IMR-90 (cell line): ENCODE results near the gene MLIP. TPM values are rescaled to one million over a fixed set of nuclear protein-coding genes. Genes with fewer than 3 reads are reported as not detected.

Experiments
- ATAC-seq: fragments of 200-7000 bp; cut with Tn5 transposase; 2 replicates; pipeline ENCODE4 v1.9.1; 2020; ENCODE audit warnings: low read depth, mild to moderate bottlenecking, moderate library complexity
- BruUV-seq: library from RNA; stranded (reverse); fragments of 400-500 nt; replicated peaks from 2 replicates; lab custom pipeline; 2021; lab: Mats Ljungman, UMichigan
- CTCF ChIA-PET: fragments of 300-600 bp; formaldehyde crosslinking; extraction: SDS; loops from one replicate; lab custom pipeline; 2021; ENCODE audit warnings: antibody characterized with exemption; lab: Yijun Ruan, JAX
- POLR2A ChIA-PET: fragments of 300-600 bp; sonication (Branson Sonifier 250); formaldehyde crosslinking; loops from one replicate; lab custom pipeline; 2022; ENCODE audit warnings: antibody characterized with exemption; ENCODE audit not compliant: unreplicated experiment; lab: Charles Lee
- DNase-seq: peaks from one replicate; pipeline ENCODE4 v3.0.0; 2013
- H2AFZ ChIP-seq: replicated peaks from 2 replicates; pipeline ENCODE3; 2013; ENCODE audit warnings: low read length, mild to moderate bottlenecking; ENCODE audit not compliant: poor library complexity
- H2AK5ac ChIP-seq: 2 replicates; pipeline ENCODE4 v1.6.1; 2013; ENCODE audit warnings: low read depth, low read length, inconsistent platforms
- H2AK9ac ChIP-seq: replicated peaks from 2 replicates; pipeline ENCODE3; 2013; ENCODE audit warnings: mild to moderate bottlenecking, low read depth, low read length, moderate library complexity; ENCODE audit not compliant: poor library complexity
- H2BK120ac ChIP-seq: 2 replicates; pipeline ENCODE4 v1.6.1; 2013; ENCODE audit warnings: low read depth, low read length, inconsistent platforms
- H2BK15ac ChIP-seq: 3 replicates; pipeline ENCODE4 v1.6.1; 2013; ENCODE audit warnings: low read depth, low read length, inconsistent platforms
- H2BK20ac ChIP-seq: 2 replicates; pipeline ENCODE4 v1.6.1; 2013; ENCODE audit warnings: low read depth, mild to moderate bottlenecking, inconsistent platforms, low read length, moderate library complexity
- H2BK5ac ChIP-seq: 2 replicates; pipeline ENCODE4 v1.6.1; 2013; ENCODE audit warnings: mild to moderate bottlenecking, low read depth, low read length, inconsistent platforms; ENCODE audit not compliant: poor library complexity, severe bottlenecking
- H3K14ac ChIP-seq: replicated peaks from 2 replicates; pipeline ENCODE4 v1.6.1; 2013; ENCODE audit warnings: low read depth, low read length, inconsistent platforms
- H3K18ac ChIP-seq: 2 replicates; pipeline ENCODE4 v1.6.1; 2013; ENCODE audit warnings: low read depth, low read length, control low read depth
- H3K23ac ChIP-seq: 2 replicates; pipeline ENCODE4 v1.6.1; 2013; ENCODE audit warnings: low read depth, low read length, inconsistent platforms
- H3K27ac ChIP-seq: 2 replicates; pipeline ENCODE4 v1.5.1; 2013; ENCODE audit warnings: mild to moderate bottlenecking, control low read depth, low read length; ENCODE audit not compliant: insufficient read depth
- H3K27me3 ChIP-seq: 2 replicates; pipeline ENCODE4 v1.6.1; 2013; ENCODE audit warnings: low read length; ENCODE audit not compliant: control insufficient read depth, insufficient read depth
- H3K36me3 ChIP-seq: 2 replicates; pipeline ENCODE4 v1.6.1; 2013; ENCODE audit warnings: low read length, mixed read lengths; ENCODE audit not compliant: control insufficient read depth, insufficient read depth
- H3K4ac ChIP-seq: 2 replicates; pipeline ENCODE4 v1.6.1; 2013; ENCODE audit warnings: low read depth, low read length, inconsistent platforms
- H3K4me1 ChIP-seq: 2 replicates; pipeline ENCODE4 v1.6.1; 2013; ENCODE audit warnings: low read length, mixed read lengths; ENCODE audit not compliant: control insufficient read depth, insufficient read depth
- H3K4me2 ChIP-seq: 2 replicates; pipeline ENCODE4 v1.6.1; 2013; ENCODE audit warnings: low read depth, mild to moderate bottlenecking, control low read depth, low read length, moderate library complexity
- H3K4me3 ChIP-seq: 2 replicates; pipeline ENCODE4 v1.5.1; 2013; ENCODE audit warnings: low read depth, mild to moderate bottlenecking, control low read depth, low read length, moderate library complexity; ENCODE audit not compliant: insufficient read depth
- H3K56ac ChIP-seq: 2 replicates; pipeline ENCODE4 v1.6.1; 2013; ENCODE audit warnings: low read length, inconsistent platforms; ENCODE audit not compliant: insufficient read depth; ENCODE audit errors: extremely low read depth
- H3K79me1 ChIP-seq, 2 experiments: 2 replicates each; pipeline ENCODE4 v1.6.1; 2013; ENCODE audit warnings: low read length in 2 of 2, inconsistent platforms in 1 of 2, low read depth in 1 of 2
- H3K9ac ChIP-seq: 2 replicates; pipeline ENCODE4 v1.6.1; 2013; ENCODE audit warnings: low read depth, low read length, control low read depth
- H3K9me1 ChIP-seq: 2 replicates; pipeline ENCODE4 v1.6.1; 2013; ENCODE audit warnings: low read length, inconsistent platforms; ENCODE audit not compliant: insufficient read depth
- H3K9me3 ChIP-seq: 2 replicates; pipeline ENCODE4 v1.6.1; 2013; ENCODE audit warnings: low read length; ENCODE audit not compliant: control insufficient read depth, insufficient read depth
- H4K20me1 ChIP-seq: 2 replicates; pipeline ENCODE4 v1.6.1; 2013; ENCODE audit warnings: low read length, inconsistent platforms; ENCODE audit not compliant: insufficient read depth
- H4K5ac ChIP-seq: 2 replicates; pipeline ENCODE4 v1.6.1; 2013; ENCODE audit warnings: mild to moderate bottlenecking, low read depth, low read length, control low read depth
- H4K8ac ChIP-seq, 2 experiments: 2 replicates each; pipeline ENCODE4 v1.6.1; 2013; ENCODE audit warnings: low read depth in 2 of 2, low read length in 2 of 2, control low read depth in 1 of 2, inconsistent platforms in 1 of 2
- H4K91ac ChIP-seq: 2 replicates; pipeline ENCODE4 v1.6.1; 2013; ENCODE audit warnings: low read depth, low read length, inconsistent platforms; ENCODE audit not compliant: insufficient read depth
- BHLHE40 ChIP-seq: fragments of 150-350 bp; IDR thresholded peaks from 2 replicates; pipeline ENCODE4 v1.6.1; 2016; ENCODE audit warnings: mild to moderate bottlenecking, low read depth, low read length
- CEBPB ChIP-seq: IDR thresholded peaks from 2 replicates; pipeline ENCODE4 v1.6.1; 2012; ENCODE audit warnings: low read depth, low read length, improper control_type of control experiment
- CHD1 ChIP-seq: IDR thresholded peaks from 2 replicates; pipeline ENCODE4 v1.6.1; 2012; ENCODE audit warnings: low read depth, low read length, improper control_type of control experiment
- MAFK ChIP-seq: IDR thresholded peaks from 2 replicates; pipeline ENCODE4 v1.6.1; 2012; ENCODE audit warnings: low read depth, low read length, improper control_type of control experiment
- NFE2L2 ChIP-seq: fragments of 150-350 bp; IDR thresholded peaks from 2 replicates; pipeline ENCODE4 v1.6.1; 2016; ENCODE audit warnings: low read depth, mild to moderate bottlenecking, low read length
- POLR2A ChIP-seq: IDR thresholded peaks from 2 replicates; pipeline ENCODE4 v1.6.1; 2012; ENCODE audit warnings: mild to moderate bottlenecking, low read depth, low read length
- RCOR1 ChIP-seq: IDR thresholded peaks from 2 replicates; pipeline ENCODE4 v1.6.1; 2012; ENCODE audit warnings: mild to moderate bottlenecking, low read length, improper control_type of control experiment; ENCODE audit not compliant: insufficient replicate concordance
- RFX5 ChIP-seq: IDR thresholded peaks from 2 replicates; pipeline ENCODE4 v1.8.0; 2012; ENCODE audit warnings: low read depth, mild to moderate bottlenecking, low read length, moderate library complexity
- SMC3 ChIP-seq: fragments of 150-350 bp; IDR thresholded peaks from 2 replicates; pipeline ENCODE4 v1.6.1; 2016; ENCODE audit warnings: low read depth, mild to moderate bottlenecking, antibody characterized with exemption, low read length, moderate library complexity
- WGBS, 2 experiments: methylation state at CpG; one replicate each; pipeline versions ENCODE4 v1.1.5 to v1.1.7; 2013; ENCODE audit warnings: missing lambda C conversion rate in 2 of 2; ENCODE audit not compliant: insufficient read length in 1 of 2; ENCODE audit errors: extremely low coverage in 2 of 2; 5-methylcytosine and 5-hydroxymethylcytosine counted together
- dilution Hi-C: fragments of 300-500 bp; cut with HindIII; formaldehyde crosslinking; loops from one replicate; pipeline ENCODE4 v1.14.3; 2018; ENCODE audit warnings: low sequenced_read_pairs; ENCODE audit not compliant: unreplicated experiment
- in situ Hi-C: fragments of 300-500 bp; cut with MboI; formaldehyde crosslinking; loops from 3 replicates; pipeline ENCODE4 v1.14.3; 2019; ENCODE audit warnings: low sequenced_read_pairs, inconsistent platforms, mixed read lengths
- intact Hi-C: fragments of 100-400 bp; cut with micrococcal nuclease; formaldehyde crosslinking; loops from 2 replicates; pipeline ENCODE4 v1.10.0; 2022
- polyA plus RNA-seq, 3 experiments: library from polyadenylated mRNA; depleted of rRNA; stranded (reverse); fragments of >200 nt; gene quantifications; 2 replicates each; pipeline ENCODE4 v1.2.3, GENCODE V29; 2012; ENCODE audit warnings: low replicate concordance in 1 of 3
- total RNA-seq: library from RNA; depleted of rRNA; stranded (reverse); fragments of >200 nt; gene quantifications from 2 replicates; pipeline ENCODE4 v1.2.3, GENCODE V29; 2012
- TF ChIP-seq, protein P1 (sequence below): fragments of 150-350 bp; IDR thresholded peaks from 2 replicates; pipeline ENCODE4 v1.6.1; 2016; ENCODE audit warnings: low read depth, mild to moderate bottlenecking, low read length, moderate library complexity, borderline replicate concordance
- TF ChIP-seq, protein P2 (sequence below): fragments of 150-350 bp; IDR thresholded peaks from 2 replicates; pipeline ENCODE4 v1.6.1; 2017; ENCODE audit warnings: mild to moderate bottlenecking, antibody characterized with exemption, low read length, low read depth

Gene MLIP
- total and polyA plus RNA-seq, 2 of the 4 experiments (the other 2 are of a cell fraction) = not detected

DNA sequence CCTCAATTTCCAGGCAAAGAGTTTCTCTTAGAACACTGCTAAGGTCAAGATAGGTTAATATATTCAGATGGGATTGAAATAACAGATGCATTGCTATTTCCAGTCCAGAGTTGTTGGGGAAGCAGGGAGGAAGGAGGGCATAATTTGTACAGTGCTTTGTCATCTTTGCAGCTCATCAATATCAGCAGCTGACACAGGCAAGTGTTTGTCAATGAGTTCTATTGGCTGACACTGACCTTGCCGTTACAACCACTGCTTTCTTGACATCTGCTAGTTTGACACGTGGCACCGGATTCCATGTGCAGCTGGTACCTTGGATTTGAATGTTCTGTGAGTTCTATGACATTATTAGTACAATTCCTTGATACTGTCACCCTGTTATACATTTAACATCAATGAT lies 28.0 kb upstream of the MLIP start:
- Histone ChIP-seq H4K20me1 (no peaks in the 10 kb centered on the region), H2BK20ac (peak overlapping the region; percentile 26; the same call in 1 of the 2 replicates), H3K18ac (no peak overlapping the region), H4K91ac (no peak overlapping the region), H3K9me3 (no peaks in the 10 kb centered on the region), H3K23ac (no peak overlapping the region), H3K4me1 (peaks cover 9% of the 10 kb centered on the region), H2AK9ac (no peak overlapping the region), H2AFZ (no peak overlapping the region), H2BK5ac (no peak overlapping the region), H2AK5ac (no peak overlapping the region), H3K4ac (no peak overlapping the region), H2BK120ac (no peak overlapping the region), H3K36me3 (no peaks in the 10 kb centered on the region), H3K56ac (no peak overlapping the region), H3K79me1 (no peaks in the 10 kb centered on the region), H2BK15ac (no peak overlapping the region), H3K27me3 (no peaks in the 10 kb centered on the region), H4K5ac (no peak overlapping the region), H3K9ac (no peak overlapping the region), H4K8ac (no peak overlapping the region), H3K27ac (no peak overlapping the region), H3K9me1 (0 out of 2 replicates have a peak, but pooled peaks cover 3% of the 10 kb centered on the region), H3K4me2 (no peak overlapping the region), H3K14ac (no peak overlapping the region), H3K4me3 (no peak overlapping the region)
- ATAC-seq (no peak), DNase-seq (no peak)
- POLR2A ChIA-PET = no interaction called here
- WGBS, 2 experiments = no CpG with 5 or more reads among the region's 3 CpGs
- intact Hi-C loops = no loop called here
- no peak for TF ChIP-seq MAFK
- TF ChIP-seq RFX5 = no peak
- TF ChIP-seq POLR2A = no peak
- TF ChIP-seq, protein P1, sequence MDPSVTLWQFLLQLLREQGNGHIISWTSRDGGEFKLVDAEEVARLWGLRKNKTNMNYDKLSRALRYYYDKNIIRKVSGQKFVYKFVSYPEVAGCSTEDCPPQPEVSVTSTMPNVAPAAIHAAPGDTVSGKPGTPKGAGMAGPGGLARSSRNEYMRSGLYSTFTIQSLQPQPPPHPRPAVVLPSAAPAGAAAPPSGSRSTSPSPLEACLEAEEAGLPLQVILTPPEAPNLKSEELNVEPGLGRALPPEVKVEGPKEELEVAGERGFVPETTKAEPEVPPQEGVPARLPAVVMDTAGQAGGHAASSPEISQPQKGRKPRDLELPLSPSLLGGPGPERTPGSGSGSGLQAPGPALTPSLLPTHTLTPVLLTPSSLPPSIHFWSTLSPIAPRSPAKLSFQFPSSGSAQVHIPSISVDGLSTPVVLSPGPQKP = no peak
- TF ChIP-seq NFE2L2 = no peak
- TF ChIP-seq, protein P2, sequence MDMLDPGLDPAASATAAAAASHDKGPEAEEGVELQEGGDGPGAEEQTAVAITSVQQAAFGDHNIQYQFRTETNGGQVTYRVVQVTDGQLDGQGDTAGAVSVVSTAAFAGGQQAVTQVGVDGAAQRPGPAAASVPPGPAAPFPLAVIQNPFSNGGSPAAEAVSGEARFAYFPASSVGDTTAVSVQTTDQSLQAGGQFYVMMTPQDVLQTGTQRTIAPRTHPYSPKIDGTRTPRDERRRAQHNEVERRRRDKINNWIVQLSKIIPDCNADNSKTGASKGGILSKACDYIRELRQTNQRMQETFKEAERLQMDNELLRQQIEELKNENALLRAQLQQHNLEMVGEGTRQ = no peak
- TF ChIP-seq CEBPB = no peak
- no peak for TF ChIP-seq RCOR1
- no peak for TF ChIP-seq SMC3
- TF ChIP-seq BHLHE40 = no peak
- TF ChIP-seq CHD1 = no peak
- in situ Hi-C loops = no loop called here
- CTCF ChIA-PET = interaction anchor here (1.0 to 1.1 kb wide), 2 partner anchors 13 to 25 kb away, joined by 3 read pairs; no protein-coding TSS in a partner anchor
- BruUV-seq = no TSS peak
- dilution Hi-C loops = no loop called here
